OCI-LY7 (cell line): ENCODE results near the gene NPAS2.

Experiments used
- CTCF ChIP-seq: fragments of 200-600 bp; sonication (generic); conservative IDR thresholded peaks from 2 replicates; pipeline ENCODE4 v1.5.1; 2014; ENCODE audit warnings: mild to moderate bottlenecking, antibody characterized with exemption, low read length, moderate library complexity, mixed read lengths
- EZH2phosphoT487 ChIP-seq: fragments of 200-600 bp; sonication (generic); IDR thresholded peaks from 2 replicates; pipeline ENCODE4 v1.6.1; 2018; ENCODE audit warnings: low read depth, borderline replicate concordance, mild to moderate bottlenecking, mixed run types, antibody characterized with exemption, low read length, moderate library complexity, mixed read lengths

GRCh38 chr2:100886085-100886484, 66.1 kb downstream of the NPAS2 start:
- TF ChIP-seq CTCF (no peak), EZH2phosphoT487 (no peak)
